HG03457 (cell line): ENCODE measurements around the gene LYZL2.
"Not testable (repeated sequence)": the region's sequence is repeated elsewhere in the genome, so short reads cannot be mapped to it uniquely, and the experiment has no call there.

Source experiments
- ATAC-seq: cut with Tn5 transposase; IDR thresholded peaks from one replicate; pipeline ENCODE4 v1.9.1; 2021; ENCODE audit warnings: moderate number of reproducible peaks; ENCODE audit not compliant: unreplicated experiment

The LYZL2 gene

GRCh38 chr10:30639946-30640786, 10.6 kb upstream of the LYZL2 start:
- no peak for ATAC-seq

- no peak for ATAC-seq
These were observed 8.4 kb upstream of the LYZL2 start for GRCh38 chr10:30637881-30638467.

- no peak for ATAC-seq
These were observed 1.6 kb upstream of the LYZL2 start for GRCh38 chr10:30631188-30631587.

- no peak for ATAC-seq
These were observed 1.0 kb upstream of the LYZL2 start for GRCh38 chr10:30630571-30630970.

- not testable (repeated sequence) for ATAC-seq
These were observed 977 bp downstream of the LYZL2 start for GRCh38 chr10:30628576-30628975.

- not testable (repeated sequence) for ATAC-seq
These were observed 2.7 kb downstream of the LYZL2 start for GRCh38 chr10:30626837-30627236.

GRCh38 chr10:30626196-30626595, 3.4 kb downstream of the LYZL2 start:
- ATAC-seq: not testable (repeated sequence)

- ATAC-seq: no peak
These were observed 4.5 kb downstream of the LYZL2 start for GRCh38 chr10:30625080-30625479.

GRCh38 chr10:30619966-30620365, 9.6 kb downstream of the LYZL2 start:
- ATAC-seq: no peak

- ATAC-seq: no peak
These were observed 12.5 kb downstream of the LYZL2 start for GRCh38 chr10:30617070-30617469.

GRCh38 chr10:30611041-30611440, 18.5 kb downstream of the LYZL2 start:
- ATAC-seq: not testable (repeated sequence)

- ATAC-seq: no peak
These were observed 21.7 kb downstream of the LYZL2 start for GRCh38 chr10:30607814-30608213.

GRCh38 chr10:30606313-30606712, 23.2 kb downstream of the LYZL2 start:
- ATAC-seq: no peak

GRCh38 chr10:30605341-30606121, 24.0 kb downstream of the LYZL2 start:
- ATAC-seq: not testable (repeated sequence)

GRCh38 chr10:30603589-30603988, 26.0 kb downstream of the LYZL2 start:
- no peak for ATAC-seq

GRCh38 chr10:30602747-30603146, 26.8 kb downstream of the LYZL2 start:
- no peak for ATAC-seq

- no peak for ATAC-seq
These were observed 29.5 kb downstream of the LYZL2 start for GRCh38 chr10:30600005-30600404.

GRCh38 chr10:30598105-30598776, 31.3 kb downstream of the LYZL2 start:
- ATAC-seq: no peak

- not testable (repeated sequence) for ATAC-seq
These were observed 32.1 kb downstream of the LYZL2 start for GRCh38 chr10:30597433-30597824.

- not testable (repeated sequence) for ATAC-seq
These were observed 32.8 kb downstream of the LYZL2 start for GRCh38 chr10:30596493-30597432.
